Measurements from ENCODE around the gene ACOT12. TPM values are rescaled to one million over a fixed set of nuclear protein-coding genes. Genes with fewer than 3 reads are reported as not detected.

ACOT12 gene
- total RNA-seq, 4 donors from 2014 or later = 3.7 to 6.5 TPM; not detected in 2

DNA sequence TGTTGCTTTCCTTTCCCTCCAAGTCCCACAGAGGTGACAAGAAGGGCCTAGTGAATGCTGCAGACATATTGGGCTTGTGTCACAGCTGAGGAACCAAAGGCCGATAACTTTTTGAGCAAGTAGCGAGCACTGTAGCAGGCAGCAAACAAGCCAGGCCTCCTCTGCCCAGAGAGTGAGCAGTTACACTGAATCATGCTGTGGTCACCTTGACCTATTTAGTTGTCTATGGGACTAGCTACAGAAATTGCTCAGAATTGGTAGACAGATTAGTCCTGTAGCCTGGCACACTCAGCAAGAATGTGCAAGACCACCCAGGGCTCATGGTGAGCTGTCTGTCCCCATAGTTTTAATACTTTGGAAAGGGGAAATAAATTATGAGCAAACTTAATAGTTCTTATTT is 67.4 kb downstream of the ACOT12 start:
- DNase-seq = no peak
- Histone ChIP-seq H3K4me3 (no peak overlapping the region), H3K9me3 (no peaks in the 10 kb centered on the region), H3K27me3 (no peaks in the 10 kb centered on the region), H3K27ac (no peak overlapping the region), H3K4me1 (no peaks in the 10 kb centered on the region), H3K36me3 (no peaks in the 10 kb centered on the region)
- TF ChIP-seq, protein P1, sequence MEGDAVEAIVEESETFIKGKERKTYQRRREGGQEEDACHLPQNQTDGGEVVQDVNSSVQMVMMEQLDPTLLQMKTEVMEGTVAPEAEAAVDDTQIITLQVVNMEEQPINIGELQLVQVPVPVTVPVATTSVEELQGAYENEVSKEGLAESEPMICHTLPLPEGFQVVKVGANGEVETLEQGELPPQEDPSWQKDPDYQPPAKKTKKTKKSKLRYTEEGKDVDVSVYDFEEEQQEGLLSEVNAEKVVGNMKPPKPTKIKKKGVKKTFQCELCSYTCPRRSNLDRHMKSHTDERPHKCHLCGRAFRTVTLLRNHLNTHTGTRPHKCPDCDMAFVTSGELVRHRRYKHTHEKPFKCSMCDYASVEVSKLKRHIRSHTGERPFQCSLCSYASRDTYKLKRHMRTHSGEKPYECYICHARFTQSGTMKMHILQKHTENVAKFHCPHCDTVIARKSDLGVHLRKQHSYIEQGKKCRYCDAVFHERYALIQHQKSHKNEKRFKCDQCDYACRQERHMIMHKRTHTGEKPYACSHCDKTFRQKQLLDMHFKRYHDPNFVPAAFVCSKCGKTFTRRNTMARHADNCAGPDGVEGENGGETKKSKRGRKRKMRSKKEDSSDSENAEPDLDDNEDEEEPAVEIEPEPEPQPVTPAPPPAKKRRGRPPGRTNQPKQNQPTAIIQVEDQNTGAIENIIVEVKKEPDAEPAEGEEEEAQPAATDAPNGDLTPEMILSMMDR (IDR thresholded peaks at IDR 0.05) = no peak
- TF ChIP-seq POLR2A (IDR thresholded peaks at IDR 0.05) = no peak

DNA sequence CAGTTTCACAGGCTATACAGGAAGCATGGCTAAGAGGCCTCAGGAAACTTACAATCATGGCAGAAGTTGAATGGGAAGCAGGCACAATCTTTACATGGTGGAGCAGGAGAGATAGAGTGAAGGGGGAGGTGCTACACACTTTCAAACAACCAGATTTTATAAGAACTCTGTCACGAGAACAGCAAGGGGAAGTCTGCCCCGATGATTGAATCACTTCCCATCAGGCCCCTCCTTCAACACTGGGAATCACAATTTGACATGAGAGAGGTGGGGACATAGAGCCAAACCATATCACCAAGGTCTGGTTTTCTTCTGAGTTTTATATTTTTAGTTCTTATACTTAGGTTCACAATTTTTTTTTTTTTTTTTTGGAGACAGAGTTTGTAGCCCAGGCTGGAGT is 76.4 kb downstream of the ACOT12 start:
- Histone ChIP-seq H3K4me3 (no peak overlapping the region), H3K27ac (no peak overlapping the region), H3K9me3 (no peaks in the 10 kb centered on the region), H3K27me3 (no peaks in the 10 kb centered on the region), H3K4me1 (no peaks in the 10 kb centered on the region), H3K36me3 (peaks cover 0 to 22% (median 0%) of the 10 kb centered on the region in 3 donors)
- no peak for DNase-seq
- TF ChIP-seq POLR2A (IDR thresholded peaks at IDR 0.05) = no peak
- TF ChIP-seq, protein P1 (IDR thresholded peaks at IDR 0.05) = no peak

DNA sequence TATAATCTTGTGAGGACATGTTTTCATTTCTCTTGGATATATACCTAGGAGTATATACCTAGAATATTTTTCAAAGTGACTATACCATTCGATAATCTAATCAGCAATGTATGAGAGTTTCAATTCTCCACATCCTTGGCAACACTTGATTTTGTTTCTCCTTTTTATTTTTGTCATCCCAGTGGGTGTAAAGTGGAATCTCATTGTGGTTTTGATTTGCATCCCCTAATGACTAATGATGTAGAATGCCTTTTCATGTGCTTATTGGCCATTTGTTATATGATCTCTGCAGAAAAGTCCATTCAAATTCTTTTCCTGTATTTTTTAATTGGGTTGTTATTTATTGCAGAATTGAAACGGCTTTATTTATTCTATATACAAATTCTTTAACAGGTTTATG is 77.4 kb downstream of the ACOT12 start:
- H3K9me3 ChIP-seq = no peaks in the 10 kb centered on the region
- DNase-seq = no peak
- no peaks in the 10 kb centered on the region for H3K4me1 ChIP-seq
- no peak overlapping the region for H3K27ac ChIP-seq
- peaks cover 0 to 32% (median 0%) of the 10 kb centered on the region in 3 donors for H3K36me3 ChIP-seq
- H3K27me3 ChIP-seq = no peaks in the 10 kb centered on the region
- no peak overlapping the region for H3K4me3 ChIP-seq
- TF ChIP-seq, protein P1 (IDR thresholded peaks at IDR 0.05) = no peak
- no peak for TF ChIP-seq POLR2A (IDR thresholded peaks at IDR 0.05)

DNA sequence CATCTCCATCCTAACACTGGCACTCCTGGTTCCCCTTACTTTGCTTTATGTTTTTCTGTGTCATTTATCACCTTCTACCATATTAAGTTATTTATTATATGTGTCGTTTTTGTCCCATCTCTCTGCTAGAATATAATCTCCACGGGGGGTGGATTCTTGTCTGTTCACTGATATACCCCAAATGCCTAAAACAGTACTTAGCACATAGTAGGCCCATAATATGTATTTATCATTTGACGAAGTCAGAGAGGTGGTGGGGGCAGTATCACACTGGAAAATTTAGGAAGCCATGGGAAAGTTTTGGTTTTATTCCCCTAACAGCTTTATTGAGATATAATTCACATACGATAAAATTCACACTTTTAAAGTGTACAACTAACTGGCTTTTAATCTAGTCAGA is 78.1 kb downstream of the ACOT12 start:
- Histone ChIP-seq H3K27me3 (no peaks in the 10 kb centered on the region), H3K4me3 (no peak overlapping the region), H3K27ac (no peak overlapping the region), H3K4me1 (no peaks in the 10 kb centered on the region), H3K36me3 (peaks cover 0 to 39% (median 0%) of the 10 kb centered on the region in 3 donors), H3K9me3 (no peaks in the 10 kb centered on the region)
- DNase-seq = no peak
- no peak for TF ChIP-seq POLR2A (IDR thresholded peaks at IDR 0.05)
- TF ChIP-seq, protein P1 (IDR thresholded peaks at IDR 0.05) = no peak

DNA sequence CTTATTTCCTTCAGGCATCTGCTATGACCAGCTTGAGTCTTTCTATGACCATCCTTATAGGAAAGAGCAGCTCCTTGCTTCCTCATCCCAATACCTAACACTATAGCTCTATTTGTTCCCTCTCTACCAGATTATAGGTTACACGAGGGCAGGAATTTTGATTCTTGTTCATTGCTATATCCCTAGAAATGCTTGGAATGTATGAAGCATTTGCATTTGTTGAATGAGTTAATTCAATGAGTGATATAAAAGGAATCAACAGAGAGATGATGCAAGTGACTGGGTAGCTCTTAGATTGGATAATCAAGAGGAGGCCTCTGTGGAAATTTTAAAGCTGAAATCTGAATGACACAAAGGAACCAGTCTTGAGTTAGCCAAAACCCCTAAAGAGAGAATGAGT is 78.6 kb downstream of the ACOT12 start:
- TF ChIP-seq, protein P1 (IDR thresholded peaks at IDR 0.05) = no peak
- Histone ChIP-seq H3K9me3 (no peaks in the 10 kb centered on the region), H3K27me3 (no peaks in the 10 kb centered on the region), H3K4me3 (no peak overlapping the region), H3K27ac (no peak overlapping the region), H3K36me3 (peaks cover 0 to 42% (median 0%) of the 10 kb centered on the region in 3 donors), H3K4me1 (no peaks in the 10 kb centered on the region)
- no peak for DNase-seq

DNA sequence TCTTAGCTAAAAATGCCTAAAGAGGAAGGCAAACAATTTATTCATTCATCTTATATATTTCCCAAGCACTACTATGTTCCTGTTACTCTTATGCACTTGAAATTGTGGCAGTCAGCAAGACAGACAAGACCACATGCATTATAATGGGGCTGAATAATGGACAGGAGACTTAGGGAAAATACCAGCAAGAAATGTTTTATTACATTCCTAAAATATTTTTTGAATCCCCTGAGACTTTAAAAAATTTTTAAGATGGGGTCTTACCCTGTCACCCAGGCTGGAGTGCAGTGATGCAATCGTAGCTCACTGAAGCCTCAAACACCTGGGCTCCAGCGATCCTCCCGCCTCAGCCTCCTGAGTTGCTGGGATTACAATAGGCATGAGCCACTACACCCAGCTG is 79.4 kb downstream of the ACOT12 start:
- no peak for DNase-seq
- no peak overlapping the region for H3K27ac ChIP-seq
- no peaks in the 10 kb centered on the region for H3K9me3 ChIP-seq
- no peaks in the 10 kb centered on the region for H3K4me1 ChIP-seq
- TF ChIP-seq, protein P1 (IDR thresholded peaks at IDR 0.05) = no peak
- TF ChIP-seq POLR2A (IDR thresholded peaks at IDR 0.05) = no peak
- peaks cover 0 to 42% (median 0%) of the 10 kb centered on the region in 3 donors for H3K36me3 ChIP-seq
- no peak overlapping the region for H3K4me3 ChIP-seq
- no peaks in the 10 kb centered on the region for H3K27me3 ChIP-seq

Measured in Peyer's patch (tissue), 4 donors.